ENCODE measurements around the gene NTRK2. TPM values are rescaled to one million over a fixed set of nuclear protein-coding genes. Genes with fewer than 3 reads are reported as not detected.

NTRK2 gene
- polyA plus RNA-seq, 1 donor (not counting 4 experiments of a cell fraction or from before 2014, with no cell fraction given), result 0.08 TPM

DNA sequence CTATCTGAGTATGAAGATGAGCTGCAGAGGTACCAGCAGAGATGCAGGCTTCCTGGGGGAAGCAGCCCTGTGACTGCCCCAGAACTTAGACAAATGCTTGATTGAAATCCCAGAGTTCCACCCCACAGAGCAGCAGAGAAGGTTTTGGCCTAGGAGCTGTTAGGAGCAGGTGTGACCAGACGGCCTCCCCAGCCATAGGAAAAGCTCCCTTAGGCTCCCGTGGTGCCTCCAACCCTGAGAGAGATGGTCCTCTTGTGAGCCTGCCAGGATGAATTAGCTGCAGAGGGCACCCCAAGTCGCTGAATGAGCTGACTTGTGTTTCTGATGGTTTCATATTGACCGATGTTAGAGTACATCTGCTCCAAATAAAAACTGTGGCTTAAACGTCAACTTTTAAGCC lies 22.1 kb downstream of the NTRK2 start:
- dilution Hi-C loops (cut with MboI; ENCODE audit: extremely low pct_ligation_motif_present, low sequenced_read_pairs), result no loop called here
- FAIRE-seq, result no peak
- no peak for DNase-seq (ENCODE audit: low read depth, low spot score)

DNA sequence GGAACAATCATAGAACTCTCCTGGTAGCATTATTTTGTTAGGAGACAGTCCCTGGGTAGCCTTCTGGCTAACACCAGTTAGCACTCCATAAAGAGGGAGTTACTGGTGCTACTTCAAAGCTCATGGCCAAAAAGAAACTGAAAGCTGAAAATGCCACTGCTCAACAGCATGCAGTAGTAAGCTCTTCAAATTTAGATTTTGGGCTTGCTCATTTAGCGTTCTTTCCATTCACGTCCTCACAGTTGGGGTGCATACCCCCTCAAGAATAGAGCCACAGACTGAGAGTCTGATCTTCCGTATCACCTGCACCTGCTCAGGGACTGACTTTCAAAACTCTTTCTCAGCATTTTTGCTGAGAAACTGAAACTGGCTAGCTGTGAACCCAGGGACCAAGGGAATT lies 24.7 kb downstream of the NTRK2 start:
- Histone ChIP-seq H3K9me3 (ENCODE audit: control insufficient read depth, low read depth, low read length) (no peaks in the 10 kb centered on the region), H3K79me2 (ENCODE audit: control insufficient read depth, insufficient read depth, low read length) (no peaks in the 10 kb centered on the region), H3K36me3 (ENCODE audit: control insufficient read depth in 2 of 2, extremely low read depth in 1 of 2, insufficient read depth in 2 of 2, low read length in 2 of 2) (no peaks in the 10 kb centered on the region), H3K9ac (ENCODE audit: control insufficient read depth, extremely low read depth, insufficient read depth, low read length) (no peak overlapping the region), H3K27me3 (ENCODE audit: control insufficient read depth, extremely low read depth, insufficient read depth, low read length) (no peaks in the 10 kb centered on the region), H4K20me1 (ENCODE audit: control insufficient read depth, extremely low read depth, insufficient read depth, low read length) (no peaks in the 10 kb centered on the region), H3K4me3 (ENCODE audit: control insufficient read depth in 2 of 3, extremely low read depth in 1 of 3, insufficient read depth in 2 of 3, low read depth in 1 of 3, low read length in 3 of 3) (no peak overlapping the region), H3K4me1 (ENCODE audit: control insufficient read depth, extremely low read depth, insufficient read depth, low read length) (no peaks in the 10 kb centered on the region), H3K27ac (ENCODE audit: control insufficient read depth, insufficient read depth, low read length) (no peak overlapping the region), H3K9me1 (ENCODE audit: control insufficient read depth, extremely low read depth, insufficient read depth, low read length) (no peaks in the 10 kb centered on the region), H2AFZ (ENCODE audit: control insufficient read depth, low read length) (no peak overlapping the region), H3K4me2 (ENCODE audit: control insufficient read depth, extremely low read depth, insufficient read depth, low read depth, low read length) (no peak overlapping the region)
- dilution Hi-C loops (cut with MboI; ENCODE audit: extremely low pct_ligation_motif_present, low sequenced_read_pairs), result no loop called here
- TF ChIP-seq, protein P1, sequence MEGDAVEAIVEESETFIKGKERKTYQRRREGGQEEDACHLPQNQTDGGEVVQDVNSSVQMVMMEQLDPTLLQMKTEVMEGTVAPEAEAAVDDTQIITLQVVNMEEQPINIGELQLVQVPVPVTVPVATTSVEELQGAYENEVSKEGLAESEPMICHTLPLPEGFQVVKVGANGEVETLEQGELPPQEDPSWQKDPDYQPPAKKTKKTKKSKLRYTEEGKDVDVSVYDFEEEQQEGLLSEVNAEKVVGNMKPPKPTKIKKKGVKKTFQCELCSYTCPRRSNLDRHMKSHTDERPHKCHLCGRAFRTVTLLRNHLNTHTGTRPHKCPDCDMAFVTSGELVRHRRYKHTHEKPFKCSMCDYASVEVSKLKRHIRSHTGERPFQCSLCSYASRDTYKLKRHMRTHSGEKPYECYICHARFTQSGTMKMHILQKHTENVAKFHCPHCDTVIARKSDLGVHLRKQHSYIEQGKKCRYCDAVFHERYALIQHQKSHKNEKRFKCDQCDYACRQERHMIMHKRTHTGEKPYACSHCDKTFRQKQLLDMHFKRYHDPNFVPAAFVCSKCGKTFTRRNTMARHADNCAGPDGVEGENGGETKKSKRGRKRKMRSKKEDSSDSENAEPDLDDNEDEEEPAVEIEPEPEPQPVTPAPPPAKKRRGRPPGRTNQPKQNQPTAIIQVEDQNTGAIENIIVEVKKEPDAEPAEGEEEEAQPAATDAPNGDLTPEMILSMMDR (optimal IDR thresholded peaks at IDR 0.05 in 1 of 3, IDR thresholded peaks at IDR 0.05 in 1 of 3, conservative IDR thresholded peaks at IDR 0.05 in 1 of 3; ENCODE audit: extremely low read depth in 1 of 3, insufficient read depth in 2 of 3, low read length in 3 of 3), result no peak
- FAIRE-seq (no peak), DNase-seq (ENCODE audit: low read depth, low spot score) (no peak)

More for the DNA sequence above, 22.1 kb downstream of the NTRK2 start:
- H2AFZ ChIP-seq (ENCODE audit: control insufficient read depth, low read length), result no peak overlapping the region
- no peak overlapping the region for H3K4me3 ChIP-seq (ENCODE audit: control insufficient read depth in 2 of 3, extremely low read depth in 1 of 3, insufficient read depth in 2 of 3, low read depth in 1 of 3, low read length in 3 of 3)
- H3K4me1 ChIP-seq (ENCODE audit: control insufficient read depth, extremely low read depth, insufficient read depth, low read length), result no peaks in the 10 kb centered on the region
- H4K20me1 ChIP-seq (ENCODE audit: control insufficient read depth, extremely low read depth, insufficient read depth, low read length), result no peaks in the 10 kb centered on the region
- no peaks in the 10 kb centered on the region for H3K36me3 ChIP-seq (ENCODE audit: control insufficient read depth in 2 of 2, extremely low read depth in 1 of 2, insufficient read depth in 2 of 2, low read length in 2 of 2)
- TF ChIP-seq EZH2 (IDR thresholded peaks at IDR 0.05; ENCODE audit: low read length), result no peak
- TF ChIP-seq, protein P1 (optimal IDR thresholded peaks at IDR 0.05 in 1 of 3, IDR thresholded peaks at IDR 0.05 in 1 of 3, conservative IDR thresholded peaks at IDR 0.05 in 1 of 3; ENCODE audit: extremely low read depth in 1 of 3, insufficient read depth in 2 of 3, low read length in 3 of 3), result no peak
- no peaks in the 10 kb centered on the region for H3K79me2 ChIP-seq (ENCODE audit: control insufficient read depth, insufficient read depth, low read length)
- no peak overlapping the region for H3K27ac ChIP-seq (ENCODE audit: control insufficient read depth, insufficient read depth, low read length)
- H3K9ac ChIP-seq (ENCODE audit: control insufficient read depth, extremely low read depth, insufficient read depth, low read length), result no peak overlapping the region
- H3K9me1 ChIP-seq (ENCODE audit: control insufficient read depth, extremely low read depth, insufficient read depth, low read length), result no peaks in the 10 kb centered on the region
- no peaks in the 10 kb centered on the region for H3K9me3 ChIP-seq (ENCODE audit: control insufficient read depth, low read depth, low read length)
- H3K4me2 ChIP-seq (ENCODE audit: control insufficient read depth, extremely low read depth, insufficient read depth, low read depth, low read length), result no peak overlapping the region
- H3K27me3 ChIP-seq (ENCODE audit: control insufficient read depth, extremely low read depth, insufficient read depth, low read length), result no peaks in the 10 kb centered on the region
